ENCODE results near the gene TCAP.

DNA sequence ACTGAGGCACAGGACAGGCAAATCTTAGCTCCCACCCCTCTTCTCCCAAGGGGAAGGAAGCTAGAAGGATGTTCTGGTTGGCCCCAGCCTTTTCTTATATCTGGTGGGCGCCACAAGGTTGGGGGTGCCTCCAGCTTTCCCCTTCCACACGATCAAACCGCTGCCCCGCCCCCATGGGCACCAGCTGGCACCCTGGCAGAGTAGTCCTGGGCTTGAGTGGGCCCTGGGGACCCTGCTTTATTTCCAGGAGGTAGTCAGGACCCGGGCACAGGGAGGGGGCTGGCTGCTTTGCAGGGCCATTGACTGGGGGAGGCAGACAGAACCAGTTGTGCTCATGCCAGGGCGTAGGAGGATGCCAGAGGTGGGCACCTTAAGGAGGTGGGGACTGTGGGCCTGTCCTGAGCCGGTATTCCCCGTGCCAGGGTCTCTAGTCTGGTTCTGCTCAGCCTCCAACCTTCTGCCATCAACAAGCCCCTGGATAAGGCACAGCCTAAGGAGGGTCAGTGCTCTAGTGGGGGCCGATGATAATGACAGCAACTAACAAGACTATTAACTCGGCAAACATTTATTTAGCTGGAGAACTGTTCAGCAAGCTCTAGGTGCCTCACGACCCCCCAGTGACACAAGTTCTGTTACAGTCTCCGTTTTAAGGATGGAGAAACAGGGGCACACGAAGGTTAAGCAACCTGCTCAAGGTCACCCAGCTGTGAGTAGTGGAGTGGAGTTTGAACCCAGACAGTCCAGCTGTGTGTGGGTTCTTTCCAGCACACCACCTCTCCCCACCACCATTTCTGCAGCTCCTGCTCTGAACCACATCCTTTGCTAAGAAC, 46.0 kb upstream of the TCAP start:
- TF ChIP-seq, protein P1, sequence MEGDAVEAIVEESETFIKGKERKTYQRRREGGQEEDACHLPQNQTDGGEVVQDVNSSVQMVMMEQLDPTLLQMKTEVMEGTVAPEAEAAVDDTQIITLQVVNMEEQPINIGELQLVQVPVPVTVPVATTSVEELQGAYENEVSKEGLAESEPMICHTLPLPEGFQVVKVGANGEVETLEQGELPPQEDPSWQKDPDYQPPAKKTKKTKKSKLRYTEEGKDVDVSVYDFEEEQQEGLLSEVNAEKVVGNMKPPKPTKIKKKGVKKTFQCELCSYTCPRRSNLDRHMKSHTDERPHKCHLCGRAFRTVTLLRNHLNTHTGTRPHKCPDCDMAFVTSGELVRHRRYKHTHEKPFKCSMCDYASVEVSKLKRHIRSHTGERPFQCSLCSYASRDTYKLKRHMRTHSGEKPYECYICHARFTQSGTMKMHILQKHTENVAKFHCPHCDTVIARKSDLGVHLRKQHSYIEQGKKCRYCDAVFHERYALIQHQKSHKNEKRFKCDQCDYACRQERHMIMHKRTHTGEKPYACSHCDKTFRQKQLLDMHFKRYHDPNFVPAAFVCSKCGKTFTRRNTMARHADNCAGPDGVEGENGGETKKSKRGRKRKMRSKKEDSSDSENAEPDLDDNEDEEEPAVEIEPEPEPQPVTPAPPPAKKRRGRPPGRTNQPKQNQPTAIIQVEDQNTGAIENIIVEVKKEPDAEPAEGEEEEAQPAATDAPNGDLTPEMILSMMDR (conservative IDR thresholded peaks at IDR 0.05; ENCODE audit: low read depth, low read length): no peak
- TF ChIP-seq EZH2 (IDR thresholded peaks at IDR 0.05; ENCODE audit: borderline replicate concordance, low read depth, low read length, poor library complexity, severe bottlenecking): no peak
